Measurements from ENCODE around the gene AMN.

The AMN gene

GRCh38 chr14:102929241-102930137 lies 7.0 kb downstream of the AMN start:
- Histone ChIP-seq H3K27ac (ENCODE audit: low read length) (no peak overlapping the region), H3K36me3 (ENCODE audit: insufficient read depth, low read length) (no peaks in the 10 kb centered on the region), H3K27me3 (ENCODE audit: insufficient read depth, low read length, poor library complexity) (no peaks in the 10 kb centered on the region), H2AFZ (ENCODE audit: low read depth, low read length) (peak overlapping the region; percentile 82), H3K9me3 (ENCODE audit: insufficient read depth, low read length, severe bottlenecking) (no peaks in the 10 kb centered on the region), H4K20me1 (ENCODE audit: insufficient read depth, low read length) (no peaks in the 10 kb centered on the region), H3K4me1 (ENCODE audit: insufficient read depth, low read length) (peaks cover 16% of the 10 kb centered on the region), H3K4me3 (ENCODE audit: low read depth in 1 of 2, low read length in 2 of 2) (peak overlapping the region in 1 of 2 experiments; percentile 56; a peak in 2 of 4 replicates), H3K79me2 (ENCODE audit: insufficient read depth, low read length) (no peaks in the 10 kb centered on the region), H3K9ac (ENCODE audit: low read depth, low read length) (peak overlapping the region; percentile 40; the same call in 1 of the 2 replicates), H3K4me2 (ENCODE audit: insufficient read depth, low read length) (peak overlapping the region; percentile 79)
- DNase-seq (no peak), ATAC-seq (ENCODE audit: insufficient read depth, low read depth) (no peak)
- TF ChIP-seq EZH2 (IDR thresholded peaks at IDR 0.05; ENCODE audit: borderline replicate concordance, low read depth, low read length, severe bottlenecking), result no peak
- no peak for TF ChIP-seq CTCF (IDR thresholded peaks at IDR 0.05; ENCODE audit: borderline replicate concordance, extremely low read depth, low read length, poor library complexity, severe bottlenecking)

- Histone ChIP-seq H3K4me3 (ENCODE audit: low read depth in 1 of 2, low read length in 2 of 2) (no peak overlapping the region), H3K9me3 (ENCODE audit: insufficient read depth, low read length, severe bottlenecking) (no peaks in the 10 kb centered on the region), H3K4me2 (ENCODE audit: insufficient read depth, low read length) (no peak overlapping the region), H3K79me2 (ENCODE audit: insufficient read depth, low read length) (no peaks in the 10 kb centered on the region), H3K27me3 (ENCODE audit: insufficient read depth, low read length, poor library complexity) (no peaks in the 10 kb centered on the region), H3K27ac (ENCODE audit: low read length) (no peak overlapping the region), H2AFZ (ENCODE audit: low read depth, low read length) (no peak overlapping the region), H3K4me1 (ENCODE audit: insufficient read depth, low read length) (peaks cover 16% of the 10 kb centered on the region), H4K20me1 (ENCODE audit: insufficient read depth, low read length) (no peaks in the 10 kb centered on the region), H3K9ac (ENCODE audit: low read depth, low read length) (no peak overlapping the region), H3K36me3 (ENCODE audit: insufficient read depth, low read length) (no peaks in the 10 kb centered on the region)
- ATAC-seq (ENCODE audit: insufficient read depth, low read depth) (no peak), DNase-seq (no peak)
- TF ChIP-seq CTCF (IDR thresholded peaks at IDR 0.05; ENCODE audit: borderline replicate concordance, extremely low read depth, low read length, poor library complexity, severe bottlenecking), result no peak
- no peak for TF ChIP-seq EZH2 (IDR thresholded peaks at IDR 0.05; ENCODE audit: borderline replicate concordance, low read depth, low read length, severe bottlenecking)
Observed at GRCh38 chr14:102930138-102930752, 7.8 kb downstream of the AMN start.

GRCh38 chr14:102930753-102931579 lies 8.5 kb downstream of the AMN start:
- no peaks in the 10 kb centered on the region for H3K36me3 ChIP-seq (ENCODE audit: insufficient read depth, low read length)
- H3K27ac ChIP-seq (ENCODE audit: low read length), result no peak overlapping the region
- ATAC-seq (ENCODE audit: insufficient read depth, low read depth) (no peak), DNase-seq (no peak)
- H3K79me2 ChIP-seq (ENCODE audit: insufficient read depth, low read length), result no peaks in the 10 kb centered on the region
- H3K4me2 ChIP-seq (ENCODE audit: insufficient read depth, low read length), result no peak overlapping the region
- H4K20me1 ChIP-seq (ENCODE audit: insufficient read depth, low read length), result no peaks in the 10 kb centered on the region
- H3K9ac ChIP-seq (ENCODE audit: low read depth, low read length), result no peak overlapping the region
- H3K27me3 ChIP-seq (ENCODE audit: insufficient read depth, low read length, poor library complexity), result no peaks in the 10 kb centered on the region
- no peak overlapping the region for H3K4me3 ChIP-seq (ENCODE audit: low read depth in 1 of 2, low read length in 2 of 2)
- TF ChIP-seq CTCF (IDR thresholded peaks at IDR 0.05; ENCODE audit: borderline replicate concordance, extremely low read depth, low read length, poor library complexity, severe bottlenecking) (no peak), EZH2 (IDR thresholded peaks at IDR 0.05; ENCODE audit: borderline replicate concordance, low read depth, low read length, severe bottlenecking) (no peak)
- H2AFZ ChIP-seq (ENCODE audit: low read depth, low read length), result no peak overlapping the region
- H3K9me3 ChIP-seq (ENCODE audit: insufficient read depth, low read length, severe bottlenecking), result no peaks in the 10 kb centered on the region
- peaks cover 16% of the 10 kb centered on the region for H3K4me1 ChIP-seq (ENCODE audit: insufficient read depth, low read length)

Data from DND-41 (cell line).